Measurements from ENCODE around the gene SPRR1A.

DNA sequence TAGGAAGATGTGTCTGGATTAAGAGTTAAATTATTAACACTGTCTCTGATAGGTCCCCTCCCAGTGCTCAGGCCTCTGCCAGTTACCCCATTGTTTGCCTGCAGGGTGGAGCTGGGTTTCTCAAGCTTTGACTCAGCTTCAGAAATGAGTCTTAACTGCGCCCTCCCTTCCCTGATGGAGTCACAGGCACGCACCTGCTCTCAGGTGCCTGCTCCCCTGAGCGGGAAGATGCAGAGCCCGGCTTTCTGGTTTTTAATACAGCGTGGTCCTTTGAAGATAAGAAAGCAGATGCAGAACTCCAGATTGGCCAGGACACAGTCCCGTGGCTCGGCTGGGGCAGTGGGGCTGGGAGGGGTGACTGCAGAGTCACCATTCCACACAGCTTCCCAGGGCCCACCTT lies 16.7 kb upstream of the SPRR1A start:
- no peak for TF ChIP-seq POLR2AphosphoS5 (IDR thresholded peaks at IDR 0.05; ENCODE audit: low read length)
- TF ChIP-seq, protein P1, sequence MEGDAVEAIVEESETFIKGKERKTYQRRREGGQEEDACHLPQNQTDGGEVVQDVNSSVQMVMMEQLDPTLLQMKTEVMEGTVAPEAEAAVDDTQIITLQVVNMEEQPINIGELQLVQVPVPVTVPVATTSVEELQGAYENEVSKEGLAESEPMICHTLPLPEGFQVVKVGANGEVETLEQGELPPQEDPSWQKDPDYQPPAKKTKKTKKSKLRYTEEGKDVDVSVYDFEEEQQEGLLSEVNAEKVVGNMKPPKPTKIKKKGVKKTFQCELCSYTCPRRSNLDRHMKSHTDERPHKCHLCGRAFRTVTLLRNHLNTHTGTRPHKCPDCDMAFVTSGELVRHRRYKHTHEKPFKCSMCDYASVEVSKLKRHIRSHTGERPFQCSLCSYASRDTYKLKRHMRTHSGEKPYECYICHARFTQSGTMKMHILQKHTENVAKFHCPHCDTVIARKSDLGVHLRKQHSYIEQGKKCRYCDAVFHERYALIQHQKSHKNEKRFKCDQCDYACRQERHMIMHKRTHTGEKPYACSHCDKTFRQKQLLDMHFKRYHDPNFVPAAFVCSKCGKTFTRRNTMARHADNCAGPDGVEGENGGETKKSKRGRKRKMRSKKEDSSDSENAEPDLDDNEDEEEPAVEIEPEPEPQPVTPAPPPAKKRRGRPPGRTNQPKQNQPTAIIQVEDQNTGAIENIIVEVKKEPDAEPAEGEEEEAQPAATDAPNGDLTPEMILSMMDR (IDR thresholded peaks at IDR 0.05 in 2 of 3, conservative IDR thresholded peaks at IDR 0.05 in 1 of 3; ENCODE audit: control insufficient read depth in 2 of 3, extremely low read depth in 1 of 3, insufficient read depth in 1 of 3, low read depth in 3 of 3, low read length in 3 of 3): no peak
- TF ChIP-seq, protein P2, sequence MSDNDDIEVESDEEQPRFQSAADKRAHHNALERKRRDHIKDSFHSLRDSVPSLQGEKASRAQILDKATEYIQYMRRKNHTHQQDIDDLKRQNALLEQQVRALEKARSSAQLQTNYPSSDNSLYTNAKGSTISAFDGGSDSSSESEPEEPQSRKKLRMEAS (IDR thresholded peaks at IDR 0.05; ENCODE audit: low read depth, low read length): no peak
- no peak for TF ChIP-seq RELA (IDR thresholded peaks at IDR 0.05; ENCODE audit: borderline replicate concordance, partially characterized antibody)

Data from GM12878 (cell line).